ENCODE data around the gene EDRF1.

Gene EDRF1

GRCh38 chr10:125726914-125727313, 7.4 kb downstream of the EDRF1 start:
- DNase-seq (ENCODE audit: low read depth, low spot score), result no peak
- in situ Hi-C loops (cut with HindIII; ENCODE audit: low sequenced_read_pairs), result no loop called here
- H3K4me3 ChIP-seq (ENCODE audit: low read depth, low read length), result no peak overlapping the region
- no peak for TF ChIP-seq CTCF (IDR thresholded peaks at IDR 0.05; ENCODE audit: low read depth, low read length)

GRCh38 chr10:125727436-125727835, 7.9 kb downstream of the EDRF1 start:
- no peak for DNase-seq (ENCODE audit: low read depth, low spot score)
- TF ChIP-seq CTCF (IDR thresholded peaks at IDR 0.05; ENCODE audit: low read depth, low read length), result no peak
- H3K4me3 ChIP-seq (ENCODE audit: low read depth, low read length), result no peak overlapping the region
- in situ Hi-C loops (cut with HindIII; ENCODE audit: low sequenced_read_pairs), result no loop called here

- H3K4me3 ChIP-seq (ENCODE audit: low read depth, low read length), result no peak overlapping the region
- in situ Hi-C loops (cut with HindIII; ENCODE audit: low sequenced_read_pairs), result no loop called here
- DNase-seq (ENCODE audit: low read depth, low spot score), result no peak
Observed at GRCh38 chr10:125734148-125734547, 14.6 kb downstream of the EDRF1 start.

GRCh38 chr10:125734823-125735222, 15.3 kb downstream of the EDRF1 start:
- in situ Hi-C loops (cut with HindIII; ENCODE audit: low sequenced_read_pairs), result no loop called here
- TF ChIP-seq CTCF (IDR thresholded peaks at IDR 0.05; ENCODE audit: low read depth, low read length), result no peak
- DNase-seq (ENCODE audit: low read depth, low spot score), result no peak
- H3K4me3 ChIP-seq (ENCODE audit: low read depth, low read length), result no peak overlapping the region

More at GRCh38 chr10:125734148-125734547, 14.6 kb downstream of the EDRF1 start:
- no peak for TF ChIP-seq CTCF (IDR thresholded peaks at IDR 0.05; ENCODE audit: low read depth, low read length)

GRCh38 chr10:125738206-125738605, 18.7 kb downstream of the EDRF1 start:
- no peak for TF ChIP-seq CTCF (IDR thresholded peaks at IDR 0.05; ENCODE audit: low read depth, low read length)
- H3K4me3 ChIP-seq (ENCODE audit: low read depth, low read length), result no peak overlapping the region
- no peak for DNase-seq (ENCODE audit: low read depth, low spot score)
- in situ Hi-C loops (cut with HindIII; ENCODE audit: low sequenced_read_pairs), result no loop called here

- no peak overlapping the region for H3K4me3 ChIP-seq (ENCODE audit: low read depth, low read length)
- TF ChIP-seq CTCF (IDR thresholded peaks at IDR 0.05; ENCODE audit: low read depth, low read length), result no peak
- no peak for DNase-seq (ENCODE audit: low read depth, low spot score)
- in situ Hi-C loops (cut with HindIII; ENCODE audit: low sequenced_read_pairs), result no loop called here
Observed at GRCh38 chr10:125739994-125740679, 20.6 kb downstream of the EDRF1 start.

Measured in astrocyte of the spinal cord (primary cell).